NB4 (cell line): ENCODE data around the gene CYP4F2.

ENCODE experiments used
- CTCF ChIP-seq: IDR thresholded peaks from one replicate; pipeline ENCODE4 v1.5.1; 2012; ENCODE audit warnings: low read depth, low read length
- MAX ChIP-seq: IDR thresholded peaks from 2 replicates; pipeline ENCODE4 v1.6.1; 2011; ENCODE audit warnings: low read depth, low read length
- MYC ChIP-seq: IDR thresholded peaks from 2 replicates; pipeline ENCODE4 v1.6.1; 2011; ENCODE audit warnings: low read depth, low read length
- POLR2A ChIP-seq: IDR thresholded peaks from 2 replicates; pipeline ENCODE4 v1.6.1; 2011; ENCODE audit warnings: mild to moderate bottlenecking; ENCODE audit not compliant: insufficient read length; ENCODE audit errors: extremely low read depth

- TF ChIP-seq CTCF (no peak), POLR2A (no peak), MYC (no peak), MAX (no peak)
Measured at GRCh38 chr19:15866636-15867035, 31.2 kb downstream of the CYP4F2 start.
